Panc1 (cell line): ENCODE measurements around the gene CLSTN2.

Experiments used
- CTCF ChIP-seq: fragments of 450-650 bp; IDR thresholded peaks from 2 replicates; pipeline ENCODE4 v1.5.1; 2017; ENCODE audit warnings: mild to moderate bottlenecking
- POLR2AphosphoS5 ChIP-seq: IDR thresholded peaks from 2 replicates; pipeline ENCODE4 v1.6.1; 2012; ENCODE audit warnings: mild to moderate bottlenecking, low read depth, low read length, moderate library complexity
- REST ChIP-seq, 2 experiments: IDR thresholded peaks; 2 replicates each; pipeline ENCODE4 v1.6.1; 2011 to 2012; ENCODE audit warnings: low read depth in 2 of 2, control low read depth in 1 of 2, low read length in 1 of 2, mild to moderate bottlenecking in 1 of 2, moderate library complexity in 1 of 2; ENCODE audit not compliant: insufficient read depth in 1 of 2
- TCF7L2 ChIP-seq: IDR thresholded peaks from 2 replicates; pipeline ENCODE4 v1.6.1; 2011; ENCODE audit warnings: mild to moderate bottlenecking, low read depth, low read length, inconsistent platforms

GRCh38 chr3:140563206-140563760 is 628.3 kb downstream of the CLSTN2 start:
- TF ChIP-seq CTCF (no peak), TCF7L2 (no peak), REST (IDR thresholded peaks at IDR 0.05; ENCODE audit: insufficient read depth in 1 of 2, low read depth in 2 of 2, low read length in 1 of 2) (no peak), POLR2AphosphoS5 (no peak)
